Measurements from ENCODE around the gene CCDC50.

CCDC50 gene

GRCh38 chr3:191401775-191402357 is 72.7 kb downstream of the CCDC50 start:
- H3K4me2 ChIP-seq (ENCODE audit: low read length) = no peak overlapping the region
- H3K36me3 ChIP-seq (ENCODE audit: control insufficient read depth, low read length) = no peaks in the 10 kb centered on the region
- no peaks in the 10 kb centered on the region for H3K9me2 ChIP-seq (replicated peaks; ENCODE audit: control insufficient read depth, low read length)
- no peaks in the 10 kb centered on the region for H3F3A ChIP-seq (ENCODE audit: control insufficient read depth, insufficient read depth)
- TF ChIP-seq, protein P1, sequence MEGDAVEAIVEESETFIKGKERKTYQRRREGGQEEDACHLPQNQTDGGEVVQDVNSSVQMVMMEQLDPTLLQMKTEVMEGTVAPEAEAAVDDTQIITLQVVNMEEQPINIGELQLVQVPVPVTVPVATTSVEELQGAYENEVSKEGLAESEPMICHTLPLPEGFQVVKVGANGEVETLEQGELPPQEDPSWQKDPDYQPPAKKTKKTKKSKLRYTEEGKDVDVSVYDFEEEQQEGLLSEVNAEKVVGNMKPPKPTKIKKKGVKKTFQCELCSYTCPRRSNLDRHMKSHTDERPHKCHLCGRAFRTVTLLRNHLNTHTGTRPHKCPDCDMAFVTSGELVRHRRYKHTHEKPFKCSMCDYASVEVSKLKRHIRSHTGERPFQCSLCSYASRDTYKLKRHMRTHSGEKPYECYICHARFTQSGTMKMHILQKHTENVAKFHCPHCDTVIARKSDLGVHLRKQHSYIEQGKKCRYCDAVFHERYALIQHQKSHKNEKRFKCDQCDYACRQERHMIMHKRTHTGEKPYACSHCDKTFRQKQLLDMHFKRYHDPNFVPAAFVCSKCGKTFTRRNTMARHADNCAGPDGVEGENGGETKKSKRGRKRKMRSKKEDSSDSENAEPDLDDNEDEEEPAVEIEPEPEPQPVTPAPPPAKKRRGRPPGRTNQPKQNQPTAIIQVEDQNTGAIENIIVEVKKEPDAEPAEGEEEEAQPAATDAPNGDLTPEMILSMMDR (IDR thresholded peaks at IDR 0.05; ENCODE audit: low read depth, low read length, poor library complexity, severe bottlenecking) = no peak
- no peak for TF ChIP-seq EZH2phosphoT487 (IDR thresholded peaks at IDR 0.05; ENCODE audit: borderline replicate concordance, low read length)
- H3K27ac ChIP-seq (ENCODE audit: low read depth, low read length) = no peak overlapping the region
- no peaks in the 10 kb centered on the region for H3K27me3 ChIP-seq (ENCODE audit: control insufficient read depth, low read length)
- H3K4me3 ChIP-seq (ENCODE audit: low read length) = no peak overlapping the region
- H3K4me1 ChIP-seq (ENCODE audit: control insufficient read depth, low read length) = no peaks in the 10 kb centered on the region
- no peaks in the 10 kb centered on the region for H4K20me1 ChIP-seq (ENCODE audit: control insufficient read depth, insufficient read depth, low read depth, low read length)
- no peaks in the 10 kb centered on the region for H3K79me2 ChIP-seq (ENCODE audit: control insufficient read depth, low read length)
- H3K9me3 ChIP-seq (ENCODE audit: control insufficient read depth, insufficient read depth, low read length) = no peaks in the 10 kb centered on the region

DNA sequence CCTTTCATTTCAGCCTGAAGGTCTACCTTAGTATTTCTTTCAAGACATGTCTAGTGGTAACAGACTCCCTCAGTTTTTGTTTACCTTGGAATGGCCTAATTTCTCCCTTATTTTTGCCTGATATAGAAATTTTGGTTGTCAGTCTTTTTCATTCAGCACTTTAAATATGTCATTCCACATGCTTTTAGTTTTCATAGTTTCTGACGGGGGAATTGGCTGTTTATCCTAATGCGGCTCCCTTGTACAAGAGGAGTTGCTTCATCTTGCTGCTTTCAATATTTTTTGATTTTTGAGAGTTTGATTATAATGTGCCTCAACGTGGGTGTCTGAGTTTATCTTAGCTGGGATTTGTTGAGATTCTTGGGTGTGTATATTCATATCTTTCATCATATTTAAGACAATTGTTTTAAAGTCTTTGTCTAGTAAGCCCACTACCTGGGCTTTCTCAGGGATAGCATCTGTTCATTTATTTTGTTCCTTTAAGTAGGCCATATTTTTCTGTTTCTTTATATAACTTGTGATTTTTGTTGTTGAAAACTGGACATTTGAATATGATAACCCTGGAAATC is 80.7 kb downstream of the CCDC50 start:
- peaks cover 9% of the 10 kb centered on the region; the same call in 1 of the 2 replicates for H3K9me3 ChIP-seq (ENCODE audit: control insufficient read depth, insufficient read depth, low read length)
- no peaks in the 10 kb centered on the region for H3F3A ChIP-seq (ENCODE audit: control insufficient read depth, insufficient read depth)
- H3K4me3 ChIP-seq (ENCODE audit: low read length) = no peak overlapping the region
- no peaks in the 10 kb centered on the region for H3K9me2 ChIP-seq (replicated peaks; ENCODE audit: control insufficient read depth, low read length)
- TF ChIP-seq, protein P1 (IDR thresholded peaks at IDR 0.05; ENCODE audit: low read depth, low read length, poor library complexity, severe bottlenecking) = no peak
- TF ChIP-seq EZH2phosphoT487 (IDR thresholded peaks at IDR 0.05; ENCODE audit: borderline replicate concordance, low read length) = no peak
- H3K27me3 ChIP-seq (ENCODE audit: control insufficient read depth, low read length) = no peaks in the 10 kb centered on the region
- no peak overlapping the region for H3K4me2 ChIP-seq (ENCODE audit: low read length)
- no peaks in the 10 kb centered on the region for H3K4me1 ChIP-seq (ENCODE audit: control insufficient read depth, low read length)
- no peaks in the 10 kb centered on the region for H4K20me1 ChIP-seq (ENCODE audit: control insufficient read depth, insufficient read depth, low read depth, low read length)
- no peaks in the 10 kb centered on the region for H3K79me2 ChIP-seq (ENCODE audit: control insufficient read depth, low read length)
- no peak overlapping the region for H3K27ac ChIP-seq (ENCODE audit: low read depth, low read length)
- no peaks in the 10 kb centered on the region for H3K36me3 ChIP-seq (ENCODE audit: control insufficient read depth, low read length)

DNA sequence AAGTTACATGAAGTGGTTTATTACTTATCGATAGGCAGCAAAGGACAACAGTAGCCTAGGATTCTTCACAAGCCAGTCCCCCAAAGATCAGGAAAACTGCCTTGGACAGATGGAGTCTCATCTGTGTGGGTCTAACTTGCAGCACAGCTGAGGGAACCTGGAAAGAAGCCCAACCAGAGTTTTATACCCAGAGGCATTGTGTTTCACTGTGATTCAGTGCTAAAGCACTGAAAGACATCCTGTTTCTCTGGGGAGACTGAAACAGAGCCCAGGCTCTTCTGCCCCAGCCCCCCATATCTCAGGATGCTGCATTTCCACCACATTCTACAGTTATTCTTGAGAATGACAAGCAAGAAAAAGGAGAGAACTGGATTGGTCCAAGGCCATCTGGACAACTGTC is 83.6 kb downstream of the CCDC50 start:
- TF ChIP-seq EZH2phosphoT487 (IDR thresholded peaks at IDR 0.05; ENCODE audit: borderline replicate concordance, low read length) = no peak
- TF ChIP-seq, protein P1 (IDR thresholded peaks at IDR 0.05; ENCODE audit: low read depth, low read length, poor library complexity, severe bottlenecking) = no peak
- H3K4me2 ChIP-seq (ENCODE audit: low read length) = no peak overlapping the region
- no peak overlapping the region for H3K4me3 ChIP-seq (ENCODE audit: low read length)
- no peaks in the 10 kb centered on the region for H3F3A ChIP-seq (ENCODE audit: control insufficient read depth, insufficient read depth)
- 0 out of 2 replicates have a peak, but pooled peaks cover 5% of the 10 kb centered on the region for H3K4me1 ChIP-seq (ENCODE audit: control insufficient read depth, low read length)
- H3K27me3 ChIP-seq (ENCODE audit: control insufficient read depth, low read length) = no peaks in the 10 kb centered on the region
- no peaks in the 10 kb centered on the region for H3K79me2 ChIP-seq (ENCODE audit: control insufficient read depth, low read length)
- no peak overlapping the region for H3K27ac ChIP-seq (ENCODE audit: low read depth, low read length)
- H4K20me1 ChIP-seq (ENCODE audit: control insufficient read depth, insufficient read depth, low read depth, low read length) = no peaks in the 10 kb centered on the region
- peaks cover 9% of the 10 kb centered on the region; the same call in 1 of the 2 replicates for H3K9me3 ChIP-seq (ENCODE audit: control insufficient read depth, insufficient read depth, low read length)
- H3K9me2 ChIP-seq (replicated peaks; ENCODE audit: control insufficient read depth, low read length) = no peaks in the 10 kb centered on the region
- no peaks in the 10 kb centered on the region for H3K36me3 ChIP-seq (ENCODE audit: control insufficient read depth, low read length)
